HepG2 (cell line): ENCODE results near the gene DYRK1B. TPM values are rescaled to one million over a fixed set of nuclear protein-coding genes. Genes with fewer than 3 reads are reported as not detected.

Experiments used
- ATAC-seq: fragments of 200-7000 bp; cut with Tn5 transposase; 3 replicates; pipeline ENCODE4 v1.9.1; 2020; ENCODE audit warnings: mild to moderate bottlenecking, moderate library complexity
- BruUV-seq: library from RNA; stranded (reverse); fragments of 400-500 nt; replicated peaks from 2 replicates; lab custom pipeline; 2021; lab: Mats Ljungman, UMichigan
- CTCF ChIA-PET: fragments of 300-600 bp; formaldehyde crosslinking; extraction: SDS; loops from one replicate; lab custom pipeline; 2021; ENCODE audit warnings: low total read pairs, inconsistent platforms, low intra/inter-chr PET ratio; lab: Yijun Ruan, JAX
- POLR2A ChIA-PET: fragments of 350-600 bp; sonication (Branson Sonifier 250); formaldehyde crosslinking; loops from one replicate; lab custom pipeline; 2020; ENCODE audit warnings: antibody characterized with exemption, inconsistent platforms; lab: Yijun Ruan, JAX
- DNase-seq: peaks from one replicate; pipeline ENCODE4 v3.0.0-alpha.2; 2015; ENCODE audit warnings: low spot score
- FAIRE-seq: peaks from 3 replicates; lab custom pipeline; 2011; peaks lifted over from hg19 to GRCh38; lab: Jason Lieb, UNC
- H2AFZ ChIP-seq: one replicate; pipeline ENCODE4 v1.6.1; 2011; ENCODE audit warnings: low read length, inconsistent platforms
- H3K27ac ChIP-seq: fragments of 300-600 bp; 3 replicates; pipeline ENCODE4 v1.8.0; 2011; ENCODE audit warnings: mixed run types, mild to moderate bottlenecking, mixed read lengths, low read length, inconsistent platforms; ENCODE audit not compliant: insufficient read depth; ENCODE audit errors: extremely low read length
- H3K27me3 ChIP-seq, 2 experiments: fragments of 200-600 bp in 1 of 2; 2 replicates in 1 of 2; 3 replicates in 1 of 2; pipeline versions ENCODE4 v1.6.0 to v1.8.0; 2011; ENCODE audit warnings: low read length in 2 of 2, mild to moderate bottlenecking in 2 of 2, moderate library complexity in 2 of 2, inconsistent platforms in 1 of 2; ENCODE audit not compliant: insufficient read depth in 2 of 2, control insufficient read depth in 1 of 2
- H3K36me3 ChIP-seq, 2 experiments: fragments of 200-600 bp in 1 of 2; replicated peaks in 1 of 2; 2 replicates in 1 of 2; 3 replicates in 1 of 2; pipeline versions ENCODE4 v1.5.1 to v1.8.0; 2011; ENCODE audit warnings: low read length in 2 of 2, inconsistent platforms in 1 of 2; ENCODE audit not compliant: insufficient read depth in 2 of 2, control insufficient read depth in 1 of 2
- H3K4me1 ChIP-seq: 2 replicates; pipeline ENCODE4 v1.5.1; 2012; ENCODE audit warnings: low read length, inconsistent platforms; ENCODE audit not compliant: insufficient read depth
- H3K4me2 ChIP-seq: 2 replicates; pipeline ENCODE4 v1.6.0; 2011; ENCODE audit warnings: low read depth, low read length, inconsistent platforms
- H3K4me3 ChIP-seq, 3 experiments: fragments of 200-600 bp in 1 of 3; sonication (generic), shearing (Covaris generic) in 1 of 3; replicated peaks in 1 of 3; 2 replicates each; pipeline ENCODE4 v1.5.1; 2011 to 2016; ENCODE audit warnings: low read length in 3 of 3, inconsistent platforms in 2 of 3, low read depth in 2 of 3, mild to moderate bottlenecking in 2 of 3, control low read depth in 1 of 3, mixed read lengths in 1 of 3; ENCODE audit not compliant: insufficient read depth in 1 of 3
- H3K79me2 ChIP-seq: one replicate; pipeline ENCODE4 v1.6.1; 2011; ENCODE audit warnings: low read length, inconsistent platforms; ENCODE audit not compliant: insufficient read depth
- H3K9ac ChIP-seq: 2 replicates; pipeline ENCODE4 v1.6.0; 2011; ENCODE audit warnings: mild to moderate bottlenecking, low read depth, low read length, inconsistent platforms; ENCODE audit not compliant: insufficient read depth
- H3K9me3 ChIP-seq: 2 replicates; pipeline ENCODE4 v1.5.1; 2012; ENCODE audit warnings: mild to moderate bottlenecking, low read length
- H4K20me1 ChIP-seq: 2 replicates; pipeline ENCODE4 v1.6.0; 2011; ENCODE audit warnings: inconsistent platforms, mild to moderate bottlenecking, low read length, moderate library complexity; ENCODE audit not compliant: insufficient read depth
- ARNT ChIP-seq: fragments of 450-650 bp; IDR thresholded peaks from 2 replicates; pipeline ENCODE4 v1.6.1; 2017
- ATM ChIP-seq: fragments of 450-650 bp; IDR thresholded peaks from 2 replicates; pipeline ENCODE4 v1.7.1; 2017; ENCODE audit warnings: mild to moderate bottlenecking, borderline replicate concordance
- CEBPB ChIP-seq: IDR thresholded peaks from 2 replicates; pipeline ENCODE4 v1.6.1; 2011; ENCODE audit warnings: low read depth, low read length, improper control_type of control experiment, borderline replicate concordance
- FOXA1 ChIP-seq, 2 experiments: fragments of 450-650 bp in 1 of 2; sonication (generic) in 1 of 2; formaldehyde crosslinking in 1 of 2; IDR thresholded peaks; 2 replicates each; pipeline versions ENCODE4 v1.4.0 to v1.6.1; 2016 to 2020; ENCODE audit warnings: missing genetic modification reagents in 1 of 2
- FOXK2 ChIP-seq: fragments of 450-650 bp; IDR thresholded peaks from 2 replicates; pipeline ENCODE4 v1.6.1; 2016
- MAZ ChIP-seq, 2 experiments: sonication (generic) in 1 of 2; formaldehyde crosslinking in 1 of 2; IDR thresholded peaks; 2 replicates each; pipeline versions ENCODE4 v1.5.0 to v1.6.1; 2012 to 2020; ENCODE audit warnings: low read depth in 2 of 2, mild to moderate bottlenecking in 2 of 2, borderline replicate concordance in 1 of 2, improper control_type of control experiment in 1 of 2, low read length in 1 of 2, missing genetic modification reagents in 1 of 2, moderate library complexity in 1 of 2
- MYNN ChIP-seq: sonication (generic); formaldehyde crosslinking; IDR thresholded peaks from 2 replicates; pipeline ENCODE4 v1.4.0; 2020; ENCODE audit warnings: mild to moderate bottlenecking, low read depth, missing genetic modification reagents
- NBN ChIP-seq: fragments of 450-650 bp; conservative IDR thresholded peaks from 2 replicates; pipeline ENCODE4 v1.6.1; 2017
- NFIB ChIP-seq: sonication (generic); formaldehyde crosslinking; IDR thresholded peaks from 2 replicates; pipeline ENCODE4 v1.9.0; 2021; ENCODE audit warnings: missing genetic modification reagents, mild to moderate bottlenecking, borderline replicate concordance
- NONO ChIP-seq, 2 experiments: fragments of 450-650 bp in 1 of 2; sonication (generic) in 1 of 2; formaldehyde crosslinking in 1 of 2; IDR thresholded peaks in 1 of 2; conservative IDR thresholded peaks in 1 of 2; 2 replicates each; pipeline versions ENCODE4 v1.6.1 to v1.8.0; 2017 to 2022; ENCODE audit warnings: mild to moderate bottlenecking in 1 of 2, missing genetic modification reagents in 1 of 2, moderate library complexity in 1 of 2
- RFX1 ChIP-seq: fragments of 450-650 bp; IDR thresholded peaks from 2 replicates; pipeline ENCODE4 v1.6.1; 2017
- SP140L ChIP-seq: sonication (generic); formaldehyde crosslinking; IDR thresholded peaks from 2 replicates; pipeline ENCODE4 v1.4.0; 2020; ENCODE audit warnings: missing genetic modification reagents, borderline replicate concordance
- ZNF260 ChIP-seq: sonication (generic); formaldehyde crosslinking; IDR thresholded peaks from 2 replicates; pipeline ENCODE4 v1.4.0; 2020; ENCODE audit warnings: missing genetic modification reagents, low read depth, mild to moderate bottlenecking, borderline replicate concordance
- ZNF276 ChIP-seq: sonication (generic); formaldehyde crosslinking; IDR thresholded peaks from 2 replicates; pipeline ENCODE4 v1.4.0; 2020; ENCODE audit warnings: mild to moderate bottlenecking, low read depth, missing genetic modification reagents
- ZNF282 ChIP-seq: fragments of 450-650 bp; IDR thresholded peaks from 2 replicates; pipeline ENCODE4 v1.6.1; 2018; ENCODE audit not compliant: partially characterized antibody
- ZNF335 ChIP-seq: sonication (generic); formaldehyde crosslinking; IDR thresholded peaks from 2 replicates; pipeline ENCODE4 v1.4.0; 2020; ENCODE audit warnings: missing genetic modification reagents
- ZNF841 ChIP-seq: sonication (generic); formaldehyde crosslinking; IDR thresholded peaks from 2 replicates; pipeline ENCODE4 v1.8.1; 2023; ENCODE audit warnings: missing genetic modification reagents, borderline replicate concordance
- ZSCAN21 ChIP-seq: sonication (generic); formaldehyde crosslinking; IDR thresholded peaks from 2 replicates; pipeline ENCODE4 v1.8.0; 2022; ENCODE audit warnings: mild to moderate bottlenecking, missing genetic modification reagents, moderate library complexity, borderline replicate concordance
- WGBS: methylation state at CpG from one replicate; pipeline ENCODE4 v1.1.6; 2017; ENCODE audit warnings: low lambda C conversion rate; 5-methylcytosine and 5-hydroxymethylcytosine counted together
- in situ Hi-C: cut with HindIII; loops from 2 replicates; pipeline ENCODE4 v1.10.0; 2017; ENCODE audit warnings: low pct_unique_long_range_greater_than_20kb; ENCODE audit not compliant: extremely low pct_ligation_motif_present
- intact Hi-C: fragments of 100-400 bp; cut with micrococcal nuclease; formaldehyde crosslinking; loops from one replicate; pipeline ENCODE4 v1.10.0; 2022; ENCODE audit not compliant: unreplicated experiment
- polyA plus RNA-seq, 8 experiments: library from polyadenylated mRNA; depleted of rRNA in 3 of 8; stranded (reverse) in 7 of 8; unstranded in 1 of 8; fragments of >200 nt; fragmentation: Illumina TruSeq in 4 of 8; extraction: Trizol in 4 of 8; gene quantifications; 2 replicates each; pipeline versions ENCODE4 v1.2.1 to v1.2.3, GENCODE V29; 2011 to 2016; ENCODE audit warnings: low read depth in 4 of 8, missing spikeins in 1 of 8, mixed read lengths in 1 of 8; ENCODE audit not compliant: insufficient read depth in 1 of 8
- total RNA-seq, 5 experiments: library from RNA; depleted of rRNA; stranded (reverse); fragments of >200 nt; fragmentation: Illumina TruSeq; extraction: Trizol; gene quantifications; 2 replicates each; pipeline ENCODE4 v1.2.3, GENCODE V29; 2016; ENCODE audit warnings: low read depth in 1 of 5
- TF ChIP-seq, protein P1 (sequence below): fragments of 450-650 bp; IDR thresholded peaks from 2 replicates; pipeline ENCODE4 v1.6.1; 2017
- TF ChIP-seq, protein P2 (sequence below): sonication (generic); formaldehyde crosslinking; IDR thresholded peaks from 2 replicates; pipeline ENCODE4 v1.4.0; 2020; ENCODE audit warnings: missing genetic modification reagents

Gene DYRK1B
- total and polyA plus RNA-seq, 2 of the 13 experiments (the other 11 are each of a cell fraction or from before 2014, with no cell fraction given) = 0.82 to 1.3 TPM

DNA sequence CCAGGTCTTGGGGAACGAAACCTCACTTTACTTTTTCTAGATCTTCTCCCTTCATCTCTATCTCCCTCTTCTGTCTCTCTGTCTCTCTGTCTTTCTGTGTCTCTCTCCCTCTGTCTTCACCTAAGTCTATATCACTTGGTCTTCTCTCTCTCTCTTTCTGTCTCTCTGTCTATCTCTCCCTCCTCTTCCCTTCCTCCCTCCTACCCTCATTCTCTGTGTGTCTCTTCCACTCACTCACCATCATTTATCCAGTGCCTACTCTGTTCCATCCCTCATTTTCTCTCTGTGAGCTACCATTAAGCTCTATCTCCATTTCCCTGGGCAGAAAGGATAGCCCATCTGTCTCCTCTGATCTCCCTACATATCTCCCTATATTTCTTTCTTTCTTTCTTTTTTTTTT lies 44.4 kb upstream of the DYRK1B start:
- FAIRE-seq (no peak), ATAC-seq (no peak), DNase-seq (no peak)
- WGBS = 97% methylated on average over 1 of the region's 1 CpG
- H3K4me2 ChIP-seq = no peak overlapping the region
- no peaks in the 10 kb centered on the region for H4K20me1 ChIP-seq
- H3K9ac ChIP-seq = no peak overlapping the region
- peaks cover 14% of the 10 kb centered on the region for H3K4me1 ChIP-seq
- H3K27me3 ChIP-seq = no peaks in the 10 kb centered on the region
- H3K27ac ChIP-seq = no peak overlapping the region
- H3K36me3 ChIP-seq = no peaks in the 10 kb centered on the region; a peak in 1 of 5 replicates
- intact Hi-C loops = no loop called here
- no peak overlapping the region for H3K4me3 ChIP-seq
- BruUV-seq = no TSS peak
- ChIA-PET CTCF (no interaction called here), POLR2A (no interaction called here)
- no peaks in the 10 kb centered on the region for H3K79me2 ChIP-seq
- in situ Hi-C loops = no loop called here
- no peaks in the 10 kb centered on the region for H3K9me3 ChIP-seq
- no peak overlapping the region for H2AFZ ChIP-seq
- no peak for TF ChIP-seq ZNF841 (CRISPR knock-in tag)
- TF ChIP-seq NFIB (CRISPR knock-in tag) = no peak
- no peak for TF ChIP-seq MYNN (CRISPR knock-in tag)
- peak; percentile 81; the same call in 1 of the 2 replicates for TF ChIP-seq ATM
- TF ChIP-seq, protein P1, sequence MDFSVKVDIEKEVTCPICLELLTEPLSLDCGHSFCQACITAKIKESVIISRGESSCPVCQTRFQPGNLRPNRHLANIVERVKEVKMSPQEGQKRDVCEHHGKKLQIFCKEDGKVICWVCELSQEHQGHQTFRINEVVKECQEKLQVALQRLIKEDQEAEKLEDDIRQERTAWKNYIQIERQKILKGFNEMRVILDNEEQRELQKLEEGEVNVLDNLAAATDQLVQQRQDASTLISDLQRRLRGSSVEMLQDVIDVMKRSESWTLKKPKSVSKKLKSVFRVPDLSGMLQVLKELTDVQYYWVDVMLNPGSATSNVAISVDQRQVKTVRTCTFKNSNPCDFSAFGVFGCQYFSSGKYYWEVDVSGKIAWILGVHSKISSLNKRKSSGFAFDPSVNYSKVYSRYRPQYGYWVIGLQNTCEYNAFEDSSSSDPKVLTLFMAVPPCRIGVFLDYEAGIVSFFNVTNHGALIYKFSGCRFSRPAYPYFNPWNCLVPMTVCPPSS = 0 out of 2 replicates have a peak, but pooled peaks have one; percentile 70
- peak; percentile 73; the same call in 1 of the 2 replicates for TF ChIP-seq ARNT
- TF ChIP-seq MAZ (IDR thresholded peaks at IDR 0.05; ENCODE audit: borderline replicate concordance, low read depth, low read length) = no peak
- no peak for TF ChIP-seq MAZ (CRISPR knock-in tag; IDR thresholded peaks at IDR 0.05; ENCODE audit: low read depth)
- TF ChIP-seq ZSCAN21 (CRISPR knock-in tag) = no peak
- TF ChIP-seq, protein P2, sequence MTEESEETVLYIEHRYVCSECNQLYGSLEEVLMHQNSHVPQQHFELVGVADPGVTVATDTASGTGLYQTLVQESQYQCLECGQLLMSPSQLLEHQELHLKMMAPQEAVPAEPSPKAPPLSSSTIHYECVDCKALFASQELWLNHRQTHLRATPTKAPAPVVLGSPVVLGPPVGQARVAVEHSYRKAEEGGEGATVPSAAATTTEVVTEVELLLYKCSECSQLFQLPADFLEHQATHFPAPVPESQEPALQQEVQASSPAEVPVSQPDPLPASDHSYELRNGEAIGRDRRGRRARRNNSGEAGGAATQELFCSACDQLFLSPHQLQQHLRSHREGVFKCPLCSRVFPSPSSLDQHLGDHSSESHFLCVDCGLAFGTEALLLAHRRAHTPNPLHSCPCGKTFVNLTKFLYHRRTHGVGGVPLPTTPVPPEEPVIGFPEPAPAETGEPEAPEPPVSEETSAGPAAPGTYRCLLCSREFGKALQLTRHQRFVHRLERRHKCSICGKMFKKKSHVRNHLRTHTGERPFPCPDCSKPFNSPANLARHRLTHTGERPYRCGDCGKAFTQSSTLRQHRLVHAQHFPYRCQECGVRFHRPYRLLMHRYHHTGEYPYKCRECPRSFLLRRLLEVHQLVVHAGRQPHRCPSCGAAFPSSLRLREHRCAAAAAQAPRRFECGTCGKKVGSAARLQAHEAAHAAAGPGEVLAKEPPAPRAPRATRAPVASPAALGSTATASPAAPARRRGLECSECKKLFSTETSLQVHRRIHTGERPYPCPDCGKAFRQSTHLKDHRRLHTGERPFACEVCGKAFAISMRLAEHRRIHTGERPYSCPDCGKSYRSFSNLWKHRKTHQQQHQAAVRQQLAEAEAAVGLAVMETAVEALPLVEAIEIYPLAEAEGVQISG (CRISPR knock-in tag) = no peak
- no peak for TF ChIP-seq CEBPB
- TF ChIP-seq RFX1 = no peak
- TF ChIP-seq FOXA1 (IDR thresholded peaks at IDR 0.05) = 0 out of 2 replicates have a peak, but pooled peaks have one; percentile 17
- TF ChIP-seq FOXA1 (CRISPR knock-in tag; IDR thresholded peaks at IDR 0.05) = no peak
- peak; percentile 86; the same call in 1 of the 2 replicates for TF ChIP-seq NONO (IDR thresholded peaks at IDR 0.05)
- no peak for TF ChIP-seq NONO (CRISPR knock-in tag; conservative IDR thresholded peaks at IDR 0.05)
- TF ChIP-seq SP140L (CRISPR knock-in tag) = no peak
- peak; percentile 67; the same call in 1 of the 2 replicates for TF ChIP-seq NBN
- TF ChIP-seq ZNF276 (CRISPR knock-in tag) = no peak
- TF ChIP-seq ZNF260 (CRISPR knock-in tag) = no peak
- TF ChIP-seq FOXK2 = peak; percentile 55; the same call in 1 of the 2 replicates
- TF ChIP-seq ZNF282 = peak; percentile 70
- no peak for TF ChIP-seq ZNF335 (CRISPR knock-in tag)
